ENCODE results near the gene S1PR1.

Gene S1PR1

GRCh38 chr1:101250656-101251272, 13.9 kb downstream of the S1PR1 start:
- no peak for TF ChIP-seq CTCF (IDR thresholded peaks at IDR 0.05; ENCODE audit: extremely low read depth, missing control alignments)
- DNase-seq (ENCODE audit: low spot score) = no peak

DNA sequence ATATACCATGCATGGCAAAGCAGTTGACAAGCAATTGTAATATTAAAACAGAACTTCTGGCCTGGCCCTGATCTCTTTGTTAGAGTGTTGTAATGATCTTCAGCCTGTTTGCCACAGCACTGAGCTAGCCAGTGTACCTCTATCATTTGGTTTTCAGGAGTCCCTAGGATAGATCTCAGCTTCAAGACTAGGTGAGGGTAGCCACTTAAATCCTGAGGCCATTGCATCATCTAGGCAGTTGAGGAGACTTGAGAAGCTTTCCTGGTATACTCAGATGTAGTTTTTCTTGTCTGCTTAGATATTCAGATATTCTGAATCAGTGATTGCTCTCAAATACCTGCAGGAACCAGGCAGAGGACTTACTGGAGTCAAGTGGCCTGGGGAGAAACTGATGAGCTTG, 14.7 kb downstream of the S1PR1 start:
- no peak for TF ChIP-seq CTCF (IDR thresholded peaks at IDR 0.05; ENCODE audit: extremely low read depth, missing control alignments)
- DNase-seq (ENCODE audit: low spot score) = no peak

DNA sequence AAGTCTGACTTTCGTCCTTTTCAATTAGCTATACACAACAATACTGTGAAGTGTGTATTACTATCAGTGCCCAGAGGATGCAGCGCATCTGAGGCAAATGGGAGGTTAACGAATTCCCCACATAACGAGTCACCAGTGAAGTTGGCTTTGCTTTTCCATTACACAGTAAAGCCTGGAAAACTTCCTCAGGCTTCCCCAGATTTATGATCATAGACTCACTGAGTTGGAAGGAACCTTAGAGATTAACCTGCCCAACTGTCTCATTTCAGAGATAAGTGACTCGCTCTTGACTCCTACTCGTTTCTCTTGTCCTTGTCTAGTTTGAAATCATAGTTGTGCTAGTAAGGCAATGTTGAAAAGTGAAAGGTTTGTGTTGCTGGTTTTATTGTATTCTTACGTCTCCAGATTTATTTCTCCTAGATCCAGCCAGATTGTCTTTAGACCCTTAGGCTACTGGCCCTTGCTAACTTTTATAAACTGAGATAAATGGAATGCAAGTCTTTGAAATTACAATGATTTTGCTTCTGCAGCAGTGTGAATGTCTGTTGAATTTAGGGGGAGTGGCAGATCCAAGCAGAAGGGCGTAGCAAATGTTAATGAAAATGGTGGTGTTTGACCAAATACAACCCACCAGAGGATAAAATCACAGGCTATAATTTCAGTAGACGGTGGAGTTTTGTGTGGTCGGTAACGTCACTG, 17.3 kb downstream of the S1PR1 start:
- DNase-seq (ENCODE audit: low spot score) = no peak
- no peak for TF ChIP-seq CTCF (IDR thresholded peaks at IDR 0.05; ENCODE audit: extremely low read depth, missing control alignments)

GRCh38 chr1:101257500-101258325, 20.9 kb downstream of the S1PR1 start:
- no peak for DNase-seq (ENCODE audit: low spot score)
- no peak for TF ChIP-seq CTCF (IDR thresholded peaks at IDR 0.05; ENCODE audit: extremely low read depth, missing control alignments)

DNA sequence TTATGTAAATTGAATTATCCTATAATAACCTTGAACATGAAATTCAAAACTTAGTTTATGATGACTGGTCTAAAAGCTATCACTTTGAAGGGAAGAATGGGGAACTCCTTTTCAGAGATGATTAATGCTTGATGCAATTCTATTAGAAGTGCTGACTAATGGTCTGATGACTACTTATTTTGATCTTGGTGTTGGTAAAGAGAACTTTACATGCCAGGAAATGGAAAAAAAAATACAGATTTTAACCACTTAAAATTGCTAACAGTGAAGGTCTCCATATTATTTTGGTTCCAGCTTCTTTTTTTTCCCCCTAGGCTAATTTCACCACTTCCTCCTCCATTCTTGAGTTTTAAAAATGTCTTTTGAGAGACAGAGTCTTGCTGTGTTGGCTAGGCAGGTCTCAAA, 22.9 kb downstream of the S1PR1 start:
- TF ChIP-seq CTCF (IDR thresholded peaks at IDR 0.05; ENCODE audit: extremely low read depth, missing control alignments) = no peak
- DNase-seq (ENCODE audit: low spot score) = no peak

DNA sequence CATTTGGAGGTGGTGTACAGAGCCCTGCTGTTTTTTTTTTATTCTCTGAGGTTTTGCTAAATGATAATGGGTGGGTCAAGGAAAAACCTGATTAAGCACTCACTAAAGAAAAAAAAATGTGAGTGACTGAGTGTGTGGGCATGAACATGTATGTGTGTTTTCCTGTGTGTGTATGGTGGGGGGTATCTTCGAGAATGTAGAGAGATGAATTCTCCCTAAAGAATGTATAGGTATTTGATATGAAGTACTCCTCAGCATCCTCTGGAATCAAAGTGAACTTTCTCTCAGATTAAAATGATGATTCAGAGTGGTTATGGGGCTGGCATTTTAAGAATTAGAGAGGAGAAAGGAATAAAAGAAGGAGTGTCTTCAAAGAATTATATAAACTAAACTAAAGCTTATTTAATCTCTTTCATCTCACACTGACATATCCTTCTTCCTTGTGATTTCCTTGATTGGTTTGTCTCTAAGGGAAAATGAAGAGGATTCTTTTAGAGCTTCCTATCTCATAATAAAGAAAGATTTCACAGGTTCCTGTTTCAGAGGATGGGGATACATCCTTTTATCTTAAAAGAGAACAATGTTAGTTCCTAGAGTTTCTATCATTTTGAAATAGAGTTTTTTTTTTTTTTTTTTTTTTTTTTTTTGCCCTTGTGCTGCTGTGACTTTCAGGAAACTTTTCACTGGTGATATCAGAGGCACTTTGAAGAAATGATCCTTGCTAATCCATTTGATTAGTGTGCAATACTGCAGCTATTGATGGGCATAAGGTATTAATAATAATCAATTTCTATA, 23.9 kb downstream of the S1PR1 start:
- DNase-seq (ENCODE audit: low spot score) = no peak

More for the DNA sequence above, 23.9 kb downstream of the S1PR1 start:
- TF ChIP-seq CTCF (IDR thresholded peaks at IDR 0.05; ENCODE audit: extremely low read depth, missing control alignments) = no peak

All from GM20000 (cell line).